Activated CD4-positive, alpha-beta T cell treated with anti-CD3 and anti-CD28 coated beads for 24 hours (primary cell): Measurements from ENCODE around the gene DTX2.
A peak's percentile ranks its signal among the peaks of the same experiment; 100 is the strongest.
"Not testable (repeated sequence)": the region's sequence is repeated elsewhere in the genome, so short reads cannot be mapped to it uniquely, and the experiment has no call there.

ENCODE experiments used
- DNase-seq, 2 donors: peaks; one replicate each; pipeline ENCODE4 v3.0.0-alpha.2; 2020; ENCODE audit warnings: low read depth in 2 of 2

DTX2 gene

GRCh38 chr7:76443846-76444245 lies 17.7 kb upstream of the DTX2 start:
- DNase-seq = not testable (repeated sequence)

GRCh38 chr7:76445577-76446008 lies 15.9 kb upstream of the DTX2 start:
- DNase-seq = not testable (repeated sequence)

GRCh38 chr7:76457017-76457416 lies 4.5 kb upstream of the DTX2 start:
- not testable (repeated sequence) for DNase-seq

- DNase-seq = not testable (repeated sequence)
Observed at GRCh38 chr7:76458504-76458903, 3.0 kb upstream of the DTX2 start.

DNA sequence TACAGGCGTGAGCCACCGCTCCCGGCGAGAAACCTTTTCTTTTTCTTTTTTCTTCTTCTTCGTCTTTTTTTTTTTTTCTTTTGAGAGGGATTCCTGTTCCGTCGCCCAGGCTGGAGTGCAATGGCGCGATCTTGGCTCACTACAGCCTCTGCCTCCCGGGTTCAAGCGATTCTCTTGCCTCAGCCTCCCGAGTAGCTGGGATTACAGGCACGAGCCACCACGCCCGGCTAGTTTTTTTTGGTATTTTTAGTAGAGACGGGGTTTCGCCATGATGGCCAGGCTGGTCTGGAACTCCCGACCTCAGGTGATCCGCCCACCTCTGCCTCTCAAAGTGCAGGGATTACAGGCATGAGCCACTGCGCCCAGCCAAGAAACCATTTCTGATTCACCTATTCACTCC lies 742 bp upstream of the DTX2 start:
- DNase-seq = not testable (repeated sequence)

GRCh38 chr7:76462271-76462882 lies 868 bp downstream of the DTX2 start:
- not testable (repeated sequence) for DNase-seq

- DNase-seq = not testable (repeated sequence)
Observed at GRCh38 chr7:76464959-76465358, 3.5 kb downstream of the DTX2 start.

GRCh38 chr7:76465950-76466349 lies 4.4 kb downstream of the DTX2 start:
- not testable (repeated sequence) for DNase-seq

- DNase-seq = not testable (repeated sequence)
Observed at GRCh38 chr7:76467743-76468404, 6.4 kb downstream of the DTX2 start.

DNA sequence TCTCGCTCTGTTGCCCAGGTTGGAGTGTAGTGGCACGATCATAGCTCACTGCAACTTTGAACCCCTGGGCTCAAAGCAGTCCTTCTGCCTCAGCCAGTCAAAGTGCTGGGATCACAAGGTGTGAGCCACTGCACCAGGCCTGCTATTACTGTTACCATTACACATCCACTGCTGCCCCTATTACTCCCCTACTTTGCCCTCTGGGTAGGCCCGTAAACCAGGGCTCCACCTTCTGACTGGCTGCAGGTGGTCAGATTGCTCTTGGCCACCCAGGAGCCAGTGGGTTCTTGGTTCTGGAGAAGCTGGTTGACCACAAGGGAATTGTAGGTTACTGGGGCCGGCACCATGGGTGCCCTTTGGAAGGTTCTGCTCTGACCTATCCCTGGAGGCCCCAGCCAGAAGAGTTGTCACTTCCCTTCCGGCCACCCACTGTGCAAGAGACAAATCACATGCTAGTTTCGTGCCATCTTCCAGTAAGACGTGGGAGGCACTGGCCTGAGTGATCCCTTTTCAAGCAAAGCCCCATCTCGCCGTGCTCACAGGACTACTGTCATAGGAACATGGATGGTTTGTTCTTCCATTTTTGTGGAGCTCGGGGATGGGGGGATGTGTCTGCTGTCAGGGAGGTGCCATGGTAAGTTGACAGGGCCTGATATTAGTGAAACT lies 10.2 kb downstream of the DTX2 start:
- not testable (repeated sequence) for DNase-seq

DNA sequence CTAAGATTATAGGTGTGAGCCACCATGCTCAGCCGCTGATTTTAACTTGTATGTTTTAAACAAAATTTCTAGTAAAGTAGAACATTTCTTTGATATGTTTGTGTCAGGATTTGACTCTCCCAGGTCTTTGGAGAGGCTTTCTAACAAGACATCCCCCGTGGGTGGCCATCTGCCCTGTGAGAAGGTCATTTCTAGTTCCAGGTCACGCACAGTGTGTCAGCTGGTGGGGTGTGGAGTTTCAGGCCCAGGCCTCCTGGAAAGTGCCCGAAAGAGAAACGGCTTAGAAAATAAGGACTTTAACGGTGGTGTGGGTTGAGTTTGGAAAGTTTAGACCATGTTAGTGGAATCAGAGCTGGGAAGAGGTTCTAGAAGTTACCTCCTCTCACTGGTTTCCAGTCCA lies 11.6 kb downstream of the DTX2 start:
- DNase-seq = not testable (repeated sequence)

DNA sequence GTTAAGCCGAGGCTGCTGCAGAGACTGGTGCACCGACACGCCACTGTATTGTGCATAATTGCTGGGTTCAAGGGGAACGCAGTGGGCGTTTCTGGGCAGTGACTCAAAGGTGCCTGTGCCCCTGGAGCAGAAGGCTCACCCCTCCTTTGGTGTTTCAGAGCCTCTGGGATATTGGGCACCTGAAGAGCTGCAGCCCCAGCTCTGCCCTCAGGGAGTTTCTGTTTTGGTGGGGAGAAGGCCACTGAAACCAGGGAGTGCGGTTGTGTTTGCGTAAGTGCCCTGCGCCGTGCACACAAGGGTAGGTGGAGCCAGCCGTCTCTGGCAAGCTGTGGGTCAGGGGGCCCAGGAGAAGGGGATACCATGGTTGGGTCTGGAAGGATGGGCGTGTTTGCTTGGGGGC lies 14.8 kb downstream of the DTX2 start:
- DNase-seq = not testable (repeated sequence)

GRCh38 chr7:76476742-76477474 lies 15.4 kb downstream of the DTX2 start:
- DNase-seq = not testable (repeated sequence)

DNA sequence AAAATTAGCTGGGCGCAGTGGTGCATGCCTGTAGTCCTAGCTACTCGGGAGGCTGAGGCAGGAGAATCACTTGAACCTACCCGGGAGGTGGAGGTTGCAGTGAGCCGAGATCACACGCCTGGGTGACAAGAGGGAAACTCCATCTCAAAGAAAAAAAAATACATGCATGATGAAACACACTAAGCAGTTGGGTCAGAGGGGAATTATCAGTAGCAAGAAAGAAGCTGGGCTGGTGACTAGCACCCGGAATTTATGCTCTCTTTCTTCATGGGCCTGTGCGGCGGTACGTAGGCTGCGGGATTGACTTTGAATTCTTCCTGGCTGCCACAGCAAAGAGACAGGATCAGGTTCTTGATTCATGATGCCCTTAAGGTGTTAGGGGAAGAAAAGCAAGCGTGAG lies 18.1 kb downstream of the DTX2 start:
- not testable (repeated sequence) for DNase-seq

GRCh38 chr7:76480403-76481253 lies 19.1 kb downstream of the DTX2 start:
- DNase-seq = not testable (repeated sequence)

GRCh38 chr7:76482660-76483059 lies 21.2 kb downstream of the DTX2 start:
- DNase-seq = not testable (repeated sequence)

DNA sequence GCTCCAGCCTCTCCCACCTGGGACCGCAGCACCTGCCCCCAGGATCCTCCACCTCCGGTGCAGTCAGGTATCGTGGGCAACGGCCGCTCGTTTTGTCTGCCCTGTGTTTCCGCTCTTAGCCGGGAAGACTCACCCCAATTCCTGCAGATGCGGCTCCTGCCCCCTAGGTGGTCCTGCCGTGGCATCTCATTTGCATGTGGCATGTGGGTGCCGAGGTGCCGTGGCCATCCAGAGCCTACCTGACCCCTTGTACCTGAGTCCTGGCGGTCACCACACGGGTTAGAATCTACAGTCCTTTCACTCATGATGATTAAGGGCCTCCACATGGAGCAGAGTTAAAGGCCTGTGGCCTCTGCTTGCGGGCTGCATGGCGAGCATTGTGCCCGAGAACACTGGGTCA lies 21.6 kb downstream of the DTX2 start:
- not testable (repeated sequence) for DNase-seq

DNA sequence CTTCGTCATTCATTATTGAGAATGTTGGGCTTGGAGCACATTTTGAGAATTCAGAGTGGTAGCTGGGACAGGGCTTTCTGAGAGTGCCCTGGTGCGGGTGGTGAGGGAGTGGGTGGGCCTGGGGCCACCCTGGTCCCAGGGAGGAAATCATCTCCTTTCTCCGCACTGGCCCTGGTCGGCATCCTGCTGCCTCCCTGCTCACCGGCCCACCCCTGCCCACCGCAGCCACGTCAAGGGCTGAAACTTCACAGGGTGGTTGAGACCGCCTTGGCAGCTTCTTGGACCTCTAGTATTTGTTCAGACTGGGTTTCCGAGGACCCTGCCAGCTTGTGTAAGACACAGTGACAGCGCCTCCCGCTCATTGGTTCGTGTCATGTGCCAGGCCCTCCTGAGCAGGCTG lies 22.9 kb downstream of the DTX2 start:
- not testable (repeated sequence) for DNase-seq

- not testable (repeated sequence) for DNase-seq
Observed at GRCh38 chr7:76485822-76486610, 24.5 kb downstream of the DTX2 start.

GRCh38 chr7:76486618-76487017 lies 25.1 kb downstream of the DTX2 start:
- DNase-seq = peak; percentile 9 to 15
